ENCODE data around the gene NT5C1A.

NT5C1A gene

GRCh38 chr1:39635871-39636210, 36.1 kb downstream of the NT5C1A start:
- DNase-seq (ENCODE audit: low spot score) = no peak

- DNase-seq (ENCODE audit: low spot score) = no peak
Measured at GRCh38 chr1:39635205-39635870, 36.6 kb downstream of the NT5C1A start.

- DNase-seq (ENCODE audit: low spot score) = no peak
Measured at GRCh38 chr1:39633422-39633821, 38.5 kb downstream of the NT5C1A start.

GRCh38 chr1:39632682-39633417, 39.1 kb downstream of the NT5C1A start:
- no peak for DNase-seq (ENCODE audit: low spot score)

GRCh38 chr1:39632323-39632681, 39.6 kb downstream of the NT5C1A start:
- DNase-seq (ENCODE audit: low spot score) = no peak

- no peak for DNase-seq (ENCODE audit: low spot score)
Measured at GRCh38 chr1:39631361-39632322, 40.3 kb downstream of the NT5C1A start.

GRCh38 chr1:39628807-39629350, 43.0 kb downstream of the NT5C1A start:
- no peak for DNase-seq (ENCODE audit: low spot score)

- DNase-seq (ENCODE audit: low spot score) = no peak
Measured at GRCh38 chr1:39626646-39627045, 45.3 kb downstream of the NT5C1A start.

- no peak for DNase-seq (ENCODE audit: low spot score)
Measured at GRCh38 chr1:39625462-39626273, 46.2 kb downstream of the NT5C1A start.

GRCh38 chr1:39625009-39625408, 46.9 kb downstream of the NT5C1A start:
- no peak for DNase-seq (ENCODE audit: low spot score)

- DNase-seq (ENCODE audit: low spot score) = no peak
Measured at GRCh38 chr1:39623053-39623452, 48.9 kb downstream of the NT5C1A start.

GRCh38 chr1:39622427-39622826, 49.5 kb downstream of the NT5C1A start:
- DNase-seq (ENCODE audit: low spot score) = no peak

GRCh38 chr1:39620659-39621165, 51.2 kb downstream of the NT5C1A start:
- DNase-seq (ENCODE audit: low spot score) = no peak

- DNase-seq (ENCODE audit: low spot score) = no peak
Measured at GRCh38 chr1:39617488-39618049, 54.3 kb downstream of the NT5C1A start.

GRCh38 chr1:39615086-39615673, 56.7 kb downstream of the NT5C1A start:
- no peak for DNase-seq (ENCODE audit: low spot score)

- no peak for DNase-seq (ENCODE audit: low spot score)
Measured at GRCh38 chr1:39614488-39614887, 57.4 kb downstream of the NT5C1A start.

- no peak for DNase-seq (ENCODE audit: low spot score)
Measured at GRCh38 chr1:39613250-39613649, 58.7 kb downstream of the NT5C1A start.

GRCh38 chr1:39609618-39610331, 62.1 kb downstream of the NT5C1A start:
- peak; percentile 89 for DNase-seq (ENCODE audit: low spot score)

Data from HuH-7 (cell line).